ENCODE measurements around the gene DRP2.

Gene DRP2

GRCh38 chrX:101257448-101258258 is 38.1 kb downstream of the DRP2 start:
- no peaks in the 10 kb centered on the region for H3K27me3 ChIP-seq (replicated peaks)
- in situ Hi-C loops (cut with HindIII; ENCODE audit: low pct_ligation_motif_present, low sequenced_read_pairs), result no loop called here
- no peak for DNase-seq

GRCh38 chrX:101258259-101258581 is 38.6 kb downstream of the DRP2 start:
- Histone ChIP-seq H3K27me3 (replicated peaks) (no peaks in the 10 kb centered on the region), H3K4me3 (ENCODE audit: low read depth, low read length) (no peak overlapping the region), H3K27ac (no peak overlapping the region), H3K36me3 (replicated peaks) (peaks cover 15% of the 10 kb centered on the region)
- no peak for TF ChIP-seq CTCF (IDR thresholded peaks at IDR 0.05; ENCODE audit: low read depth, low read length, missing control alignments)
- in situ Hi-C loops (cut with HindIII; ENCODE audit: low pct_ligation_motif_present, low sequenced_read_pairs), result no loop called here
- no peak for DNase-seq

More at GRCh38 chrX:101257448-101258258, 38.1 kb downstream of the DRP2 start:
- Histone ChIP-seq H3K4me3 (ENCODE audit: low read depth, low read length) (no peak overlapping the region), H3K27ac (no peak overlapping the region), H3K36me3 (replicated peaks) (peaks cover 15% of the 10 kb centered on the region)
- TF ChIP-seq CTCF (IDR thresholded peaks at IDR 0.05; ENCODE audit: low read depth, low read length, missing control alignments), result no peak

GRCh38 chrX:101260435-101260834 is 40.8 kb downstream of the DRP2 start:
- in situ Hi-C loops (cut with HindIII; ENCODE audit: low pct_ligation_motif_present, low sequenced_read_pairs), result no loop called here
- H3K27me3 ChIP-seq (replicated peaks), result no peaks in the 10 kb centered on the region
- TF ChIP-seq CTCF (IDR thresholded peaks at IDR 0.05; ENCODE audit: low read depth, low read length, missing control alignments), result peak; percentile 52
- no peak overlapping the region for H3K27ac ChIP-seq
- peaks cover 13% of the 10 kb centered on the region for H3K36me3 ChIP-seq (replicated peaks)
- no peak for DNase-seq
- H3K4me3 ChIP-seq (ENCODE audit: low read depth, low read length), result no peak overlapping the region

GRCh38 chrX:101262590-101262989 is 43.0 kb downstream of the DRP2 start:
- DNase-seq, result no peak
- in situ Hi-C loops (cut with HindIII; ENCODE audit: low pct_ligation_motif_present, low sequenced_read_pairs), result no loop called here
- no peak for TF ChIP-seq CTCF (IDR thresholded peaks at IDR 0.05; ENCODE audit: low read depth, low read length, missing control alignments)
- H3K36me3 ChIP-seq (replicated peaks), result peaks cover 13% of the 10 kb centered on the region
- no peak overlapping the region for H3K4me3 ChIP-seq (ENCODE audit: low read depth, low read length)
- H3K27me3 ChIP-seq (replicated peaks), result no peaks in the 10 kb centered on the region
- no peak overlapping the region for H3K27ac ChIP-seq

GRCh38 chrX:101263766-101264165 is 44.2 kb downstream of the DRP2 start:
- no peak overlapping the region for H3K27ac ChIP-seq
- H3K4me3 ChIP-seq (ENCODE audit: low read depth, low read length), result no peak overlapping the region
- no peak for TF ChIP-seq CTCF (IDR thresholded peaks at IDR 0.05; ENCODE audit: low read depth, low read length, missing control alignments)
- in situ Hi-C loops (cut with HindIII; ENCODE audit: low pct_ligation_motif_present, low sequenced_read_pairs), result no loop called here
- DNase-seq, result no peak
- peaks cover 9% of the 10 kb centered on the region for H3K36me3 ChIP-seq (replicated peaks)
- H3K27me3 ChIP-seq (replicated peaks), result no peaks in the 10 kb centered on the region

All from brain microvascular endothelial cell (primary cell).